GM18873 (cell line): ENCODE results near the gene ERC1.
A peak's percentile ranks its signal among the peaks of the same experiment; 100 is the strongest.

ENCODE experiments used
- ATAC-seq: cut with Tn5 transposase; IDR thresholded peaks from one replicate; pipeline ENCODE4 v1.9.1; 2021; ENCODE audit warnings: mild to moderate bottlenecking, moderate library complexity, moderate number of reproducible peaks; ENCODE audit not compliant: unreplicated experiment, low FRiP score

ERC1 gene

DNA sequence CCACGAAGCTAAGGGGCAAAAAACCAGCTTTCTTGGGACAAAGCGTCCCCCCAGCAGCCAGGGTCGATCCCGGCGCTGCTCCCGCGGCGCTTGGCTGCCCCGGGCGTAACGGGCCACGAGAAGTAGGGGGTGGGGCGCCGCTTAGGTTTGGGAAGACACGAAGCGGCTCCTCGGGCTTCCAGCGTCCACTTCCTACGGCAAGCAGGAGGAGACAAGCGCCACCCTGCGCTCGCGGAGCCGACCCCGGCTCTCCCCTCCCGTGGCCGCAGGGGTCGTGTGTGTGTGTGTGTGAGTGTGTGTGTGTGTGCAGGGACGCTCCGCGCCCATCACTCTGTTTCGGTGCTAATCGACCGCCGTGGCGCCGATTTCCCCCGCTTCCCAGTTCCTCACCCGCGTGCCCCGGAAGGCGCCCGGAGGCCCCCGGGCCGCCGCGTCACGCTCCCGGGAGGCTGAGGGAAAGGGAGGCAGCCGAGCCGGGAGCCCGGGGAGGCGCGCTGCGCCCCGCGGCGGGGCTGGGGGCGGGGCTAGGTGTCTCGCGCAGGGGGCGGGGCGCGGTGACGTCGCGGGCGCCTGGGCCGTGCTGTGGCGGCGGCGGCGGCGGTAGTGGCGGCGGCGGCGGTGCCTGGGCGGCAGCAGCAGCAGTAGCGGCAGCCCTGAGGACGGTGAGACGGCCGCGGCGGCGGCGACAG lies at the start of gene ERC1:
TSS of gene ERC1 (plus strand) at position 563 of the 689 bp plus-strand sequence. CDS start 36,681 bp downstream, outside the sequence.
- ATAC-seq = no peak

DNA sequence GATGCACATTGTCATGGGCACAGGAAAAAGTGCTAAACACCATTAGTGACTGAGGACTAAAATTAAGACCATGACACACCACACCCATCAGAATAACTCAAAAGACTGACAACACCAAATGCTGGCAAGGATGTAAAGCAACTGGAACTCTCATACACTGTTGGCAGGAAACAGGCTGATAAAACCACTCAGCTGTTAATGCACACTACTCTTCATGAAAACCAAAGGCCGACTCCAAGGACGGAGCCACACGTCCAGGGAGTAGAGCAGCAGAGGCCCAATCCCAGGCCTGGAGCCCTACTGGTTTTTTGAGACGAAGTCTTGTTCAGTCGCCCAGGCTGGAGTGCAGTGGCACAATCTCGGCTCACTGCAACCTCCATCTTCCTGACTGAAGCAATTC lies 48.0 kb upstream of the ERC1 start:
- ATAC-seq = no peak

DNA sequence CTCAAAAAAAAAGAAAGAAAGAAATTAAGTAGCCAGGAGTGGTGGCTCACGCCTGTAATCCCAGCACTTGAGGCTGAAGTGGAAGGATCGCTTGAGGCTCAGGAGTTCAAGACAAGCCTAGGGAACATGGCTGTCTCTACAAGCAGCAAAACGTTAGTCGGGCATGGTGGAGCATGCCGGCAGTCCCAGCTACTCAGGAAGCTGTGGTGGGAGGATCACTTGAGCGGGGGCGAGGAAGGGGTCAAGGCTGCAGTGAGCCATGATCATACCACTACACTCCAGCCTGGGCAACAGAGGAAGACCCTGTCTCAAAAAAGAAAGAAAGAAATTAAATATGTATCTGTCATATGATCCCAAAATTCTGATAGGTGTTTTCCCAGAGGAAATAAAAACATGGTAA lies 46.8 kb upstream of the ERC1 start:
- no peak for ATAC-seq

DNA sequence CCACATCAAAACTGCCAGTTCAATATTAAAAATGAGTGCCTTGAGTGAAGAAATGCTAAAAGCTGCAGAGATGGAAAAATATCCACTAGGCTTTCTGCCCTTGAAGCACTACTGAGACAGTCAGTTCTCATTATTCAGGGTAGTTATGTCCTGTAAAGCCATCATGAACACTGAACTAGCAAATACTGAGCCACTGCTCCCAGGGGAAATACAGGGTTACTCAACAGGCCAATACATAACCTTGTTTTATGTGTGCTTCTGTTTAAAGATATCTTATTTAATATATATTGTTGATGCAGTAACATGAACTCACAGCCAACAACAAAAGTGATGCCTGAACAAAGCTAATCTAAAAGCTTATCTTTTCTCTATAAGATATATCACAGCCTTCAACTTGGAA lies 44.8 kb upstream of the ERC1 start:
- no peak for ATAC-seq

DNA sequence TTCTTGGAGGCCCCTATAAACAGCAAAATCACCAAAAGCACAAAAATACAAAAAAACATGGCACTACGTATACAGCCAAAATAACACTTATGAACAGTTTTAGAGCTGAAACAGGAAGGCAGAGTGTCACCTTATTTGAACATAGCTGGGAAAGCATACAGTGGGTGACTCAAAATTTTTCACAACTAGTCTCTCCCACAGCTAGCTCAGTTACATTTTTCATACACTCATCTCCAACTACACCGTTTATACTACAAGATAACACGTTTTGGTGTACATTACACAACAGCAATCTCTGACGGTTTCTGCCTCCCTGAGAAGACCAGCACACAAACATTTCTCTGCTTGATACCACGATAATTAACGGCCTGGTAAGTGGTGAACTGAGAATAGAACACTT lies 44.4 kb upstream of the ERC1 start:
- no peak for ATAC-seq

DNA sequence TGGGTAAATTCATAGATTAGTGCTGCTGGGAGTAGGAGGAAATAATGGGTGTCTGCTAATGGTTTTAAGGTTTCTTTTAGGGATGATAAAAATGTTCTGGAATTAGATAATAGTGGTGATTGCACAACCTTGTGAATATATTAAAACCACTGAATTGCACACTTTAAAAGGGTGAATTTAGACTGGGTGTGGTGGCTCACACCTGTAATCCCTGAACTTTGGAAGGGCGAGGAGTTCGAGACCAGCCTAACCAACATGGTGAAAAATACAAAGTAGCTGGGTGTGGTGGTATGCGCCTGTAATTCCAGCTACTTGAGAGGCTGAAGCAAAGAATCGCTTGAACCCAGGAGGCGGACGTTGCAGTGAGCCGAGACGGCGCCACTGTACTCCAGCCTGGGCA lies 42.8 kb upstream of the ERC1 start:
- ATAC-seq = no peak

DNA sequence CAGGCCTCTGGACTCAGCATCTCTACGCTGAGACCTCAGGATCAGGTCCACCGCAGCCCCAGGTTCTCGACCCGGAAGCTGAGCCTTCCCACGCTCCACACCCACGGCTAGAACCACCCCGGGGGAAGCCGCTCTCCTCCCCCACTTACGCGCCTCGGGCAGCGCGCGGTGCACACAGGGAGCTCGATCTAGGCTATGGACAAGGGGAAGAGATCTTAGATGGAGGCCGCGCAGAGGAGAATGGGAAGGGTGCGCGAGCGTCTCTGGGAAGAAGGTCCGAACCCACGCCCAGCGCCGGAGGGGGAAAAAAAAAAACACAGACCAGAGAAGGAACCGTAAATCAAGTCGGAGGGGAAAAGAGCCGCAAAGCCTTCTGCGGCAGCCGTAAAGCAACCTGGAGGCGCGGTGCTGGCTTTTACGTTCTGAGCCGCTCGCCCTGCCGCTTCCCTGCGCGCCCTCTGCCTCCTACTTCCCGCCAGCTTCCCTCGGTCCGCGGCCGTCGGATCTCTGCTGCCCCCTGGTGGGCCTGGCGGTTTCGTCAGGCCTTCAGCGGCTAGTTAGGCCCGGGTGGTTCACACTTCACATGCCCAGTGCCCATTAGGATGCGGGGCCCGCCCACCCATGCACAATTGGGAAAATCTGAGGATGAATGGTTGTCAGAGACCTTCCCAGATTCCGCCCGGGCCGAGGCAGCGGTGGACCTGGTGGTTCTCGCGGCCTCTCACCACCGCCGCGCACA lies 41.4 kb upstream of the ERC1 start, which contains the start of gene RAD52:
TSS of gene RAD52 (minus strand) at position 242 of the 739 bp plus-strand sequence. CDS start 16,636 bp downstream, outside the sequence.
- peak; percentile 83 for ATAC-seq

DNA sequence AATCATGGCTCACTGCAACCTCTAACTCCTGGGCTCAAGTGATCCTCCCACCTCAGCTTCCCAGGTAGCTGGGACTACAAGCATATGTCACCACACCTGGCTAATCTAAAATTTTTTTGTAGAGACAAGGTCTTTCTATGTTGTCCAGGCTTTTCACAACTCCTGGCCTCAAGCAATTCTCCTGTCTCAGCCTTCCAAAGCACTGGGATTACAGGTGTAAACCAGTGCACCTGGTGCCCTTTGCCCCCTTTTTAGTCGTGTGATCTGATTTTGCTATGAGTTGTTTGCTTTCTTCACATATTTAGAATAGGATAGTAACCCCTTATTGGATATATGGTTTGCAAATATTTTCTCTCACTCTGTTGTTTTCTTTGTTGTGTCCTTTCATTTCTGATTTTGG lies 39.8 kb upstream of the ERC1 start:
- ATAC-seq = no peak

DNA sequence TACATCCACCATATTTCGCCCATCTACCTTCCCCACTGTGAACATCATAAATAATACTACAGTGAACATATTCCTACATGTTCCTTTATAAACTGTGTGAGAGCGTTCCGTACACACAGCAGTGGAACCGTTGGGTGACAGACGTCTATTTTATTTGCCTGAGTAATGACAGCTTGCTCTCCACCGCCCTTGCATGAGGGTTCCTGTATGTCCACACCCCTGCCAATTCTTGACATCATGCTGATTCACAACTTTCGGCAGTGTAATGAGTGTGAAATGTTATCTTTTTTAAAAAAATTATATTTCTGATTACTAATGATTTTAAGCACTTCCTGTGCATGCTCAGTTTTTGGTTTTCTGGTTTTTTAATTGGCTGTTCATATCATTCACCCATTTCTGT lies 37.2 kb upstream of the ERC1 start:
- no peak for ATAC-seq

DNA sequence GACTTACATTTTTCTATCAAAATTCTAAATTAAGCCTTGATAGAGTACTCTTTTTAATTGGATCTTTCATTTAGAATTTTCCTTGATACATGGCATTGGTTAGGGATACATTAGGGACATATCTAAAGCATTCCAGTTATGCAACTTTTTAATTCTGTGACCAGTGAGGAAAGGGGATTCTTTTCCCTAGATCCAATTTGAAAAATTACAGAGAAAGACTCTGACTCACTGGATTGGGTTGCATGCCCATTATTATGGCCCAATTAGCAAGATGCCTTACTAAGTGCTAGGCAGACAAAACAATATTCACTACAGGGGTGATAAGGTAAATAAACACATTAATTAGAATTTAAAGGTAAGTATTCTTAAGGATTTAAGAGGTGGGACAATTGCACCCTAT lies 36.3 kb upstream of the ERC1 start:
- no peak for ATAC-seq

DNA sequence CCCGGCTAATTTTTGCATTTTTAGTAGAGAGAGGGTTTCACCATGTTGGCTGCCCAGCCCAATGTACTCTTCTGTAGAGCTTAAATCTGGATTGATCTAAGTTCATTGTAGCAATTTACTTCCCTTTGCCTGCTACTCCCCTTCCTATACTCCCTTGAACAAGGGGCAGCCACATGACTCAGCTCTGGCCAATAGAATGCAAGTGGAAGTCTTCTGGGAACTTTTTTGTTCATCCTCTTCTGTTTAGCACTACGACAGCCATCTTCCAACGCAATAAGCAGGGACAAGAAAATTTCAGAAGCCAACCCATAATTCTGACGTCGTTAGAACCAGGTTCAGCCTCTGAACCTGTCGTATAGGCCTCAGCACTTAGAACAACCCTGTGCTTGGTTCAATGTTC lies 35.1 kb upstream of the ERC1 start:
- ATAC-seq = no peak

DNA sequence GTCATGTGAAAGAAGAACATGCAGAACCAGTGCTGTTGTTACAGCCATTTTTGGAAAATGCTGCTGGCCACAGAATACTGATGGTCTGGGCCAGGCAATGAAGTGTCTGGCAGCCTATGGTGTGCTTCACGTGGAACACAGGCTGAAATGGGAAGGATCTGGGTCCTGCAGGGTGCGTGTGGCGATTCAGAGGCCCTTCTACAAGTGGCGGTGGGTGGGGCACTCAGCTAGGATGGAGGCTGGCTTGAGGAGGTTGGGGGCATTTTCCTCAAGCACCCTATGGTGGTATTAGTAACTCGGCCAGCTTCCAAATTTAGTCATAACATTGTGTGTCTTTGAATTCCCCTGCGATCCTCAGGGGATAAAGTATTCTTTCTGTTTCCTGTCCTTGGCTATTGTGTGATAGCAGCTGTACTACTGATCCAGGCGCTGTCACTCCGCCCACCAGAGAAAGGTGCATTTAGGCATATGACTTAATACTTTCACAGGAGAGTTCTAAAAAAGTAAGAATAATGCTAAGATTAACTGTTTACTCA lies 32.4 kb upstream of the ERC1 start:
- peak; percentile 58 for ATAC-seq

DNA sequence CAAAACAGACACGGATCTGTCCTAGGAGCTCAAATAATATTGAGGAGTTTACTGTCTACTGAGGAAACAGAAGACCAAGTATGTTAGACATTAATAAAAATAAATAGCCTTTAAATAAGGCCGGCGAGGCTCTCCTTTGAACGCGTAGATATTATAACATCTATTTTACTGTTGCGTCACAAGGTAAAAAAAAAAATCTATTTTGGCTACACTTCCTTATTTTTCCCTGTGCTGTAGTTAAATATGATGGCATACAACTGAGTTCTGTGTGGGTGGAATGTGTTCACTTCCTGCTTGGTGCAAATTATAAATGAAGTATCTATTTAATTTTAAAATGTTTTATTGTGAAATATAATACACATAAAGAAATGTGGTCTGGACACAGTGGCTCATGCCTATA lies 24.3 kb upstream of the ERC1 start:
- ATAC-seq = no peak

DNA sequence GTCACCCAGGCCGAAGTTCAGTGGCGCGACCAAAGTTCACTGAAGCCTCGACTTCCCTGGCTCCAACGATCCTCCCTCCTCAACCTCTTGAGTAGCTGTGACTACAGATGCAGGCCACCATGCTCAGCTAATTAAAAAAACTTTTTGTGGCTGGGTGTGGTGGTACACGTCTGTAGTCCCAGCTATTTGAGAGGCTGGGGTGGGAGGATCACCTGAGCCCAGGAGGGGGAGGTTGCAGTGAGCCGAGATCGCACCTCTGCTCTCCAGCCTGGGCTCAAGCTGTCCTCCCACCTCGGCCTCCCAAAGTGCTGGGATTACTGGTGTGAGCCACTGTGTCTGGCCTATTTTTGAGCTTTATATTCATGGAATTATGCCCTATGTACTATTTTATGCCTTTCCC lies 23.4 kb upstream of the ERC1 start:
- no peak for ATAC-seq

DNA sequence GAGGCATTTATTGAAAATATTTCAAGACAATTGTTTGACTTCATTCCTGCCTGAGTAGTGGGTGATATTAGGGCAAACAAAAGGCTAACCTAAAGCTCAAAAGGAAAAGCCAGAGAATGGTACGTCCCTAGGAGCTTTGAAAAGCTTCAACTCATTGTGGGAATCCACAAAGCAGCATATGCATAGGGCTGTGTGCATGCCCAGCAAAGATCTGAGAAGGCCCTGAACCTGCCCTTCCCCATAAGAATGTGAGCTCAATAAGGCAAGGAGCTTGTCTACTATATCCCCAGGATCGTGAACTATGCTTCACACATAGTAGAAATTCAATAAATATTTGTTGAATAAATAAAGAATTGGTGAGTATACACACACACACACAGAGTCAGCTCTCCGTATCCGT lies 22.5 kb upstream of the ERC1 start:
- no peak for ATAC-seq

DNA sequence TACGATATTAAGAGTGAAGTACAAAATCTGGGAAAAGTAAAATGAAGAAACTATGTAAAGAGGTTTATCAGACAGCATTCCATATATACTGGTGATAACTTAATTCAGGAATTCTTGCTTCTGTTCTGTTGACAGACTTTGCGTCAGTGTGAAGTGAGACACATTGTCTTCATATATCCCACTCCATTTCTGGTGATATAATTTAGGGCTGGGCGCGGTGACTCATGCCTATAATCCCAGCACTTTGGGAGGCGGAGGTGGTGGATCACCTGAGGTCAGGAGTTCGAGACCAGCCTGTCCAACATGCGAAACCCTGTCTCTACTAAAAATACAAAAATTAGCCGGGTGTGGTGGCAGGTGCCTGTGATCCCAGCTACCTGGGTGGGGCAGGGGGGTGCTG lies 21.2 kb upstream of the ERC1 start:
- ATAC-seq = no peak

DNA sequence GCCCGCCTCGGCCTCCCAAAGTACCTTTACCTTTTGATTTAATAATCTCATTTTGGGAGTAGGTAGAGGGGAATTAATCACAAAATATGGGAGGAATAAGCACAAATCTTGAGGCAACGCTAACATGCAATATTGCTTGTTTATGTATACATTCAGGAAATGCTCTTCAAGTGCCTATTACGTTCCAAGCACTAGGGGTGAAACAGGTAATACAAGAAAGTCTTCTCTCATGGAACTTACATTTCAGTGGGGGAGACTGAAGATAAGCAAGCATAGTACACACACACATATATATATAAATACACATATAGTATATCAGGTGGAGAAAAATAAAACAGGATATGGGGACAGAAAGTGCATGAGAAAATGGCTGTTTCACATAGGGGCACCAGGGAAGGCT lies 19.0 kb upstream of the ERC1 start:
- ATAC-seq = no peak

DNA sequence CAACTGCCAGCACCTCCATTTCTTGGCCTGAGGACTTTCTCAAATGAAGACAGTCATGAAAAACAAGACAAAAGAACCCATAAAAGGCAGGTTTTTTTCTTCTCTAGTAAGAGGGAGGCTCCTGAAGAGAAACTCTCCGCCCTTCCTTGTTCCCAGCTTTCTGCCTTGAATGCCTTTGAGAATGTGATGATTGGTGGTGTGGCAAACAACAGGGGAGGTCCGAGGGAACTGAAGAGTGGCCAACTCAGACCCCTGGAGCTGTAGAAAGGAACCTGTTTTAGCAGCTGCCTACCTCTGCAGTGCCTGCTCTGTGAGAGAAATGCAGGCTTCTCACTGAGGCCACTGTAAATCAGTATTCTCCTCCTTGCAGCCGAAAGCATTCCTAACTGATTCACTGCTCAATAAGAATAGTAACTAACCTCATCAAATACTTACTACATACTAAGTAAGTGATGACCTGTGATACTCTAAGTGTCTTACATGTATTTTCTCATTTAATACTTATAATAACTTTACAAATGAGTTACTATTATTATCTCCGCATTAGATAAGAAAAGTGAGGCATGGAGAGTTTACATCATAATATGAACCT lies 16.7 kb upstream of the ERC1 start:
- no peak for ATAC-seq

DNA sequence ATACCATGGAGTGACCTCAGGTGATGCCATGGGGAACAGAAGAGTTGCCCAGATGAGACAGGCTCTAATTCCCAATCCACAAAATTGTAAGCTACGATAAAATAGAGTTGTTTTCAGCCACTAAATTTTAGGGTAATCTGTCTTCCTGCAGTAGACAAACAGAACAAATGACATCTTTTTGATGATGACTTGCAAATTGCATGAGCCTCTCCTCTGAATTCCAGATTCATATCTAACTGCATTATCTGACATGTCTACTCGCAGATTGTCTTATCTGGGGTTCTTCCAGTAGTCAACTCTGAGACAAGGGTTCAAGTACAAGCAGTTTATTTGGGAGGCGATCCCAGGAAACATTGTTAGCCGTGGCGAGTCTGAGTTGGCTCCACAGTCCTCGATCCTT lies 14.4 kb upstream of the ERC1 start:
- no peak for ATAC-seq

DNA sequence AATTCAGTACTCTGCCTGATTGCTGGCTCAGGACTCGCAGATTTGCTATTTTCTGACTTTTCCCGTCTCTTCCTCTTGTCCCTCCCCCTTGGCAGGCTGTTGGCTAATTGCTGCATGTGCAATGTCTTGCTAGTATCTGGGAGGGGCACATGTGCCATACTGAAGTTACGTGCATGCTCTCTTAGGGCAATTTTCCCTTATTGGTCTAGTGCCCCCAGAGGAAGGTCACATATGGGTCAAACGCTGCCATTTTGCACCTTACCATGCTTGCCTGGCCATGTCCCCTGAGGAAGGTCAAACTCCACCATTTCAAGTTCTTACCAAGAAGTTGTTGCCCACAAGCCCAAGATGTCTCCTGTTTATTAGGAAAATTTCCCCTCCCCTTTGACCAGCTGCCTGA lies 13.9 kb upstream of the ERC1 start:
- ATAC-seq = no peak

DNA sequence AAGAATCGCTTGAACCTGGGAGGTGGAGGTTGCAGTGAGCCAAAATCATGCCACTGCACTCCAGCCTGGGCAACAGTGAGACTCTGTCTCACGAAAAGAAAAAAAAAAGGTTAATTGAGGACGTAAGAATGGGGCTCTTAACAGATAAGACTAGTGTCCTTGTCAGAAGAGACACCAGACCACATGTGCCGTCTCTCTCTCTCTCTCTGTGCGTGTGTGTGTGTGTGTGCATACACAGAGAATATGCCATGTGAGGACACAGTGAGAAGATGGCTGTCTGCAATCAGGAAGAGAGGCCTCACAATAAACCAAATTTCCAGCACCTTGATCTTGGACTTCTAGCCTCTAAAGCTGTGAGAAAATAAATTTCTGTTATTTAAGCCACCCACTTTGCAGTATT lies 11.7 kb upstream of the ERC1 start:
- ATAC-seq = no peak
